Choroid plexus epithelial cell (primary cell): Measurements from ENCODE around the gene COL21A1.

Experiments used
- DNase-seq: peaks from one replicate; pipeline ENCODE4 v3.0.0-alpha.2; 2010; ENCODE audit warnings: low read depth
- H3K4me3 ChIP-seq: 2 replicates; pipeline ENCODE4 v1.5.1; 2011; ENCODE audit warnings: low read depth, mild to moderate bottlenecking, control low read depth, low read length, moderate library complexity
- TF ChIP-seq, protein P1 (sequence below): conservative IDR thresholded peaks from 2 replicates; pipeline ENCODE4 v1.5.1; 2011; ENCODE audit warnings: low read depth, mild to moderate bottlenecking, control low read depth, inconsistent platforms, low read length, moderate library complexity

Gene COL21A1

DNA sequence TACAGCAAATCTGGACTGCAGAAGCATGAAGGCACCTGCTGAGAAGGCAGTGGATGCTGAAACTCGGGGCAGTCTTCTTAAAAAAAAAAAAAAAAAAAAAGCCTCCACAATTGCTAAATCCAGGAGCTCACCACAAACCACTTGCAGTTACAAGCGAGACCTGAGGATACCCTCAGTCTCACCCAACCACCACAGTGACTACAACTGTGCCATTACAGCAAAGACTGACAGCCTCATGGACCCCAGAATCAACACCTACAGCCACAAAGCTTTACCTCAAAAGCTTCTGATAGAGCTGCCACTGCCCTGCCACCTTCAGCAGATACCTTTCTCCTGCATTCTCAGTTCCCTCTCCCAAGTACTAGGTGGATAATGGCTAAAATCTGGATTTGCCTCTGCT, 9.0 kb downstream of the COL21A1 start:
- H3K4me3 ChIP-seq: no peak overlapping the region
- no peak for DNase-seq
- TF ChIP-seq, protein P1, sequence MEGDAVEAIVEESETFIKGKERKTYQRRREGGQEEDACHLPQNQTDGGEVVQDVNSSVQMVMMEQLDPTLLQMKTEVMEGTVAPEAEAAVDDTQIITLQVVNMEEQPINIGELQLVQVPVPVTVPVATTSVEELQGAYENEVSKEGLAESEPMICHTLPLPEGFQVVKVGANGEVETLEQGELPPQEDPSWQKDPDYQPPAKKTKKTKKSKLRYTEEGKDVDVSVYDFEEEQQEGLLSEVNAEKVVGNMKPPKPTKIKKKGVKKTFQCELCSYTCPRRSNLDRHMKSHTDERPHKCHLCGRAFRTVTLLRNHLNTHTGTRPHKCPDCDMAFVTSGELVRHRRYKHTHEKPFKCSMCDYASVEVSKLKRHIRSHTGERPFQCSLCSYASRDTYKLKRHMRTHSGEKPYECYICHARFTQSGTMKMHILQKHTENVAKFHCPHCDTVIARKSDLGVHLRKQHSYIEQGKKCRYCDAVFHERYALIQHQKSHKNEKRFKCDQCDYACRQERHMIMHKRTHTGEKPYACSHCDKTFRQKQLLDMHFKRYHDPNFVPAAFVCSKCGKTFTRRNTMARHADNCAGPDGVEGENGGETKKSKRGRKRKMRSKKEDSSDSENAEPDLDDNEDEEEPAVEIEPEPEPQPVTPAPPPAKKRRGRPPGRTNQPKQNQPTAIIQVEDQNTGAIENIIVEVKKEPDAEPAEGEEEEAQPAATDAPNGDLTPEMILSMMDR: no peak

- TF ChIP-seq, protein P1: no peak
- no peak overlapping the region for H3K4me3 ChIP-seq
- DNase-seq: peak; percentile 46
Measured at GRCh38 chr6:56235245-56235644, 12.1 kb downstream of the COL21A1 start.

DNA sequence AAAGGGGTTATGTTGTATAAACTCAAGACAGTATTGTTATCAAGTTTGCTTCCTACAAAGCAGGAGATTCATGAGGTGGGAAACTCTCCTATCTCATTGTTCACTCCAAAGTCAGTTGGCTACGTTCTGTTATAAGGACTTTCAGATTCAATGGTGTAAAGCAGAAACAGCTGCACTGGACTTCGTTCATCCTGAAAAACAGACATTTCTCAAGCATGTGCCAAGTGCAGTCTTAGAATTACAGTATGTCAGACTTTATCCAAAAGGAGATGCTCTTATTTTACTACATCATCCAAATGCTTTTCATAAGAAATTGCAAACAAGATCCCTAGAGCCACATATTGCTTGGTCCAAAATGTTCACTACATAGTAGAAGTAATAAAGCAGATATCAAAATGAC, 14.9 kb downstream of the COL21A1 start:
- DNase-seq: no peak
- no peak overlapping the region for H3K4me3 ChIP-seq
- TF ChIP-seq, protein P1: no peak

- DNase-seq: no peak
- no peak overlapping the region for H3K4me3 ChIP-seq
- TF ChIP-seq, protein P1: no peak
Measured at GRCh38 chr6:56231827-56232226, 15.6 kb downstream of the COL21A1 start.

GRCh38 chr6:56230976-56231566, 16.3 kb downstream of the COL21A1 start:
- no peak overlapping the region for H3K4me3 ChIP-seq
- DNase-seq: peak; percentile 37
- TF ChIP-seq, protein P1: no peak

DNA sequence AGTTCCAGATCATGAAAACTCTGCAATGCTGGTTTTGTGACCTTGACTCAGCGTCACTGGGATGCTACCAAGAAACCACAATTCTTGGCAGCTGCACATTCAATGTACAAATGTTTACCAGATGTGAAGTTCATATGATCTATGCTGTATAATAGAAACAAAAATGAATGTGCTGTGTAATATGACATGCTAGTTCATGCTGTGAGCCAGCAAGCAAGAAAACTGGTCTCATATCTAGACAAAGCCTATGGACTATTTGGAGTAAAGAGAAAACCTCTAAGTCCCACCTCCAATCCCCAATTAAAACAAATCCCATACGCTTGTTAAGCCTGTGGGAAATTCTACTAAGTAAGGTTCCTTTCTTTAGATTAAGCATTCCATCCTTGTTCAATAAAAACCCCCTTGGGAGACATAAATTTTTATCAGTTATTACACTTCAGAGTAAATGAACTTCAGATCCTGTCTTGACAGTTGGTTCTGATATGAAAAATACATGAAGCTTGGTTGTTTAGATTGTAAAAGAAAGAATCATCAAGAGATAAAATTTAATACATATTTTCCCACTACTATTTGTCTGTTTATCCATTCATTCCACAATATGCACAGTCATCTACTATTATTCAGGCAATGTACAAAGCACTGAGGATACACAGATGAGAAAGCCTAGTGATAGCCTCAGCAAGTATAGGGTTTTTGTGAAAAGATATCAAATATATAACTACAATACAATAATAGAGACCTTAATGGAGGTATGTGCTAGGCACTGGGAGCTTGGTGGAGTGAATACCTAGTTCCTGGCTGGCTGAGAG, 20.1 kb downstream of the COL21A1 start:
- peak; percentile 85 for DNase-seq
- TF ChIP-seq, protein P1: no peak
- no peak overlapping the region for H3K4me3 ChIP-seq

- DNase-seq: no peak
- TF ChIP-seq, protein P1: no peak
Measured at GRCh38 chr6:56223995-56224394, 23.4 kb downstream of the COL21A1 start.

More at GRCh38 chr6:56223995-56224394, 23.4 kb downstream of the COL21A1 start:
- H3K4me3 ChIP-seq: no peak overlapping the region
